GM12878 (cell line): ENCODE results near the gene PKN2. TPM values are rescaled to one million over a fixed set of nuclear protein-coding genes. Genes with fewer than 3 reads are reported as not detected.

ENCODE experiments used
- ATAC-seq: fragments of 200-7000 bp; cut with Tn5 transposase; 3 replicates; pipeline ENCODE4 v1.9.1; 2020; ENCODE audit warnings: mild to moderate bottlenecking, moderate library complexity
- BruUV-seq: library from RNA; stranded (reverse); fragments of 400-500 nt; replicated peaks from 2 replicates; lab custom pipeline; 2021; lab: Mats Ljungman, UMichigan
- CTCF ChIA-PET: fragments of 300-600 bp; sonication (Branson Sonifier 250); formaldehyde crosslinking; extraction: SDS; loops from one replicate; lab custom pipeline; 2021; ENCODE audit warnings: inconsistent platforms; lab: Yijun Ruan, JAX
- POLR2A ChIA-PET: fragments of 350-600 bp; formaldehyde crosslinking; extraction: SDS; loops from one replicate; lab custom pipeline; 2021; ENCODE audit warnings: inconsistent platforms; lab: Charles Lee
- RAD21 ChIA-PET: fragments of 300-600 bp; sonication (Branson Sonifier 250); formaldehyde crosslinking; loops from one replicate; lab custom pipeline; 2023; ENCODE audit warnings: antibody characterized with exemption; ENCODE audit not compliant: unreplicated experiment; lab: Charles Lee
- SMC1A ChIA-PET: fragments of 300-600 bp; sonication (Branson Sonifier 250); formaldehyde crosslinking; loops from one replicate; lab custom pipeline; 2023; ENCODE audit not compliant: unreplicated experiment, uncharacterized antibody; lab: Charles Lee
- DNase-seq: peaks from one replicate; pipeline ENCODE4 v3.0.0-alpha.2; 2011; ENCODE audit warnings: low read depth, low spot score
- FAIRE-seq: peaks from 3 replicates; lab custom pipeline; 2011; peaks lifted over from hg19 to GRCh38; lab: Jason Lieb, UNC
- H2AFZ ChIP-seq: 2 replicates; pipeline ENCODE4 v1.6.0; 2011; ENCODE audit warnings: low read depth, low read length, control low read depth; ENCODE audit not compliant: control insufficient read depth
- H3K27ac ChIP-seq: 2 replicates; pipeline ENCODE4 v1.5.1; 2011; ENCODE audit warnings: control low read depth; ENCODE audit not compliant: control insufficient read depth, insufficient read depth
- H3K27me3 ChIP-seq, 2 experiments: replicated peaks in 1 of 2; 2 replicates each; pipeline versions ENCODE4 v1.6.0 to v1.6.1; 2011; ENCODE audit warnings: low read length in 1 of 2; ENCODE audit not compliant: control insufficient read depth in 2 of 2, insufficient read depth in 2 of 2
- H3K36me3 ChIP-seq, 2 experiments: 2 replicates each; pipeline ENCODE4 v1.5.1; 2011; ENCODE audit warnings: low read length in 1 of 2; ENCODE audit not compliant: control insufficient read depth in 2 of 2, insufficient read depth in 2 of 2
- H3K4me1 ChIP-seq: 2 replicates; pipeline ENCODE4 v1.6.1; 2011; ENCODE audit warnings: mild to moderate bottlenecking, low read length, moderate library complexity, mixed read lengths; ENCODE audit not compliant: control insufficient read depth, insufficient read depth
- H3K4me2 ChIP-seq: 2 replicates; pipeline ENCODE4 v1.6.0; 2011; ENCODE audit warnings: control low read depth; ENCODE audit not compliant: control insufficient read depth, insufficient read depth
- H3K4me3 ChIP-seq: fragments of 200-600 bp; sonication (generic); 2 replicates; pipeline ENCODE4 v1.5.1; 2016
- H3K79me2 ChIP-seq: 2 replicates; pipeline ENCODE4 v1.6.0; 2011; ENCODE audit warnings: low read length; ENCODE audit not compliant: control insufficient read depth, insufficient read depth
- H3K9ac ChIP-seq: 2 replicates; pipeline ENCODE4 v1.8.0; 2011; ENCODE audit warnings: low read length, control low read depth, mixed read lengths; ENCODE audit not compliant: control insufficient read depth, insufficient read depth
- H3K9me3 ChIP-seq: replicated peaks from 3 replicates; pipeline ENCODE4 v1.5.1; 2011; ENCODE audit warnings: mild to moderate bottlenecking, low read length; ENCODE audit not compliant: control insufficient read depth, insufficient read depth
- H4K20me1 ChIP-seq: 2 replicates; pipeline ENCODE4 v1.6.0; 2011; ENCODE audit not compliant: control insufficient read depth, insufficient read depth
- IKZF1 ChIP-seq: fragments of 450-650 bp; conservative IDR thresholded peaks from 2 replicates; pipeline ENCODE4 v1.6.1; 2017; ENCODE audit warnings: antibody characterized with exemption, mild to moderate bottlenecking
- TCF7 ChIP-seq: IDR thresholded peaks from 2 replicates; pipeline ENCODE4 v1.6.1; 2014; ENCODE audit warnings: antibody characterized with exemption, borderline replicate concordance
- WGBS: methylation state at CpG from one replicate; pipeline ENCODE4 v1.1.6; 2016; ENCODE audit warnings: low lambda C conversion rate; ENCODE audit not compliant: insufficient replicate concordance, insufficient coverage; ENCODE audit errors: missing lambda C conversion rate; 5-methylcytosine and 5-hydroxymethylcytosine counted together
- in situ Hi-C: fragments of 300-500 bp; cut with MboI; formaldehyde crosslinking; loops from 9 replicates; pipeline ENCODE4 v1.14.3; 2018; ENCODE audit warnings: mixed read lengths
- intact Hi-C: fragments of 100-400 bp; cut with micrococcal nuclease; formaldehyde crosslinking; loops from one replicate; pipeline ENCODE4 v1.14.2; 2022; ENCODE audit not compliant: unreplicated experiment
- polyA plus RNA-seq, 11 experiments: library from polyadenylated mRNA; depleted of rRNA in 4 of 11; unstranded in 6 of 11; stranded (reverse) in 5 of 11; fragments of >200 nt; fragmentation: Nextera tagmentation in 4 of 11; fragmentation: Illumina TruSeq in 1 of 11; extraction: Ambion mirVana in 4 of 11; extraction: Trizol in 1 of 11; gene quantifications; 1 replicate in 1 of 11; 2 replicates in 10 of 11; pipeline versions ENCODE4 v1.2.1 to v1.2.3, GENCODE V29; 2011 to 2016; ENCODE audit warnings: inconsistent platforms in 2 of 11, missing spikeins in 2 of 11, low read depth in 1 of 11
- total RNA-seq, 4 experiments: library from RNA; depleted of rRNA in 3 of 4; stranded (reverse); fragments of >200 nt in 3 of 4; fragmentation: Illumina TruSeq in 1 of 4; extraction: Trizol in 1 of 4; gene quantifications; 2 replicates each; pipeline versions ENCODE4 v1.2.1 to v1.2.3, GENCODE V29; 2013 to 2021

The PKN2 gene
- total and polyA plus RNA-seq, 10 of the 15 experiments (the other 5 are each of a cell fraction or from before 2014, with no cell fraction given): 2.6 to 18.3 (median 12.9) TPM

GRCh38 chr1:88774151-88774556 lies 90.1 kb downstream of the PKN2 start:
- Histone ChIP-seq H3K27me3 (no peaks in the 10 kb centered on the region), H3K27ac (no peak overlapping the region), H3K4me2 (no peak overlapping the region), H3K4me3 (no peak overlapping the region), H3K9me3 (no peaks in the 10 kb centered on the region), H3K36me3 (peaks cover 1 to 6% of the 10 kb centered on the region in 2 experiments; a peak in 2 of 4 replicates), H2AFZ (no peak overlapping the region), H3K4me1 (no peaks in the 10 kb centered on the region), H4K20me1 (no peaks in the 10 kb centered on the region), H3K9ac (no peak overlapping the region), H3K79me2 (no peaks in the 10 kb centered on the region)
- ATAC-seq (no peak; the same call in none of the 3 replicates), DNase-seq (no peak), FAIRE-seq (no peak)
- ChIA-PET POLR2A (no interaction called here), RAD21 (no interaction called here), SMC1A (no interaction called here), CTCF (no interaction called here)
- in situ Hi-C loops (no loop called here), intact Hi-C loops (no loop called here)
- TF ChIP-seq IKZF1: no peak
- BruUV-seq: no TSS peak
- 100% methylated on average over 1 of the region's 1 CpG for WGBS

- H3K27ac ChIP-seq: no peak overlapping the region
- no peaks in the 10 kb centered on the region for H3K4me1 ChIP-seq
- no peaks in the 10 kb centered on the region for H3K27me3 ChIP-seq
- H3K4me3 ChIP-seq: no peak overlapping the region
- no peaks in the 10 kb centered on the region for H3K9me3 ChIP-seq
- intact Hi-C loops (no loop called here), in situ Hi-C loops (no loop called here)
- TF ChIP-seq TCF7: no peak
- H3K9ac ChIP-seq: no peak overlapping the region
- DNase-seq (no peak), ATAC-seq (no peak), FAIRE-seq (no peak)
- 84% methylated on average over 3 of the region's 3 CpGs for WGBS
- ChIA-PET CTCF (interaction anchor here (0.7 kb wide), 1 partner anchor 24 kb away, joined by 3 read pairs; no protein-coding TSS in a partner anchor), RAD21 (no interaction called here), SMC1A (interaction anchor here (0.9 to 1.1 kb wide), 2 partner anchors 10 to 99 kb away, joined by 3 to 4 read pairs; no protein-coding TSS in a partner anchor), POLR2A (no interaction called here)
- H2AFZ ChIP-seq: no peak overlapping the region
- peaks cover 1 to 8% of the 10 kb centered on the region in 2 experiments; a peak in 2 of 4 replicates for H3K36me3 ChIP-seq
- no peaks in the 10 kb centered on the region for H4K20me1 ChIP-seq
- no peaks in the 10 kb centered on the region for H3K79me2 ChIP-seq
- no peak overlapping the region for H3K4me2 ChIP-seq
- BruUV-seq: no TSS peak
Measured at GRCh38 chr1:88777604-88778149, 93.6 kb downstream of the PKN2 start.
